GM18858 (cell line): Measurements from ENCODE around the gene MAP3K4.

Experiments used
- ATAC-seq: cut with Tn5 transposase; IDR thresholded peaks from one replicate; pipeline ENCODE4 v1.9.1; 2021; ENCODE audit not compliant: unreplicated experiment

MAP3K4 gene

DNA sequence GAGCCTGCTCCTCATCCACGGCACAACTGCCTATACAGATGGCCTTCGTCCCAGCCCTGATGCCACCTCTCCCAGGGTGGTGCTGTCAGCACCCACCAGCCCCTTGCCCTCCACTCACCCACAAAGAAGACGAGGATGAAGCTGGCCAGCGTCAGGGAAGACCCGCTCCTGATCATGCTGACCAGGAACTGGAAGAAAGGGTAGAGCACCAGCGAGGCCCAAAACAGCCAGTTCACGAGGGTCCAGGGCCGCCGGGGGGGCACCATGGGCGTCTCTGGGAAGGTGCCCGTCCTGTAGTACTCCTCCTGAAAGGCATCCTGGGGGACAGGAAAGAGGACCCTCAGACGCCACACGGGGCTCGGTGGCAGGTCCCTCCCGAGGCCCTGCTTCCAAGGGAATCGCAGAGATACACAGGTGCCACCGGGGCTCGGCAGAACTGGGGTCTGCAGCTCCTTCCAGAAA is 147.8 kb downstream of the MAP3K4 start:
- no peak for ATAC-seq

DNA sequence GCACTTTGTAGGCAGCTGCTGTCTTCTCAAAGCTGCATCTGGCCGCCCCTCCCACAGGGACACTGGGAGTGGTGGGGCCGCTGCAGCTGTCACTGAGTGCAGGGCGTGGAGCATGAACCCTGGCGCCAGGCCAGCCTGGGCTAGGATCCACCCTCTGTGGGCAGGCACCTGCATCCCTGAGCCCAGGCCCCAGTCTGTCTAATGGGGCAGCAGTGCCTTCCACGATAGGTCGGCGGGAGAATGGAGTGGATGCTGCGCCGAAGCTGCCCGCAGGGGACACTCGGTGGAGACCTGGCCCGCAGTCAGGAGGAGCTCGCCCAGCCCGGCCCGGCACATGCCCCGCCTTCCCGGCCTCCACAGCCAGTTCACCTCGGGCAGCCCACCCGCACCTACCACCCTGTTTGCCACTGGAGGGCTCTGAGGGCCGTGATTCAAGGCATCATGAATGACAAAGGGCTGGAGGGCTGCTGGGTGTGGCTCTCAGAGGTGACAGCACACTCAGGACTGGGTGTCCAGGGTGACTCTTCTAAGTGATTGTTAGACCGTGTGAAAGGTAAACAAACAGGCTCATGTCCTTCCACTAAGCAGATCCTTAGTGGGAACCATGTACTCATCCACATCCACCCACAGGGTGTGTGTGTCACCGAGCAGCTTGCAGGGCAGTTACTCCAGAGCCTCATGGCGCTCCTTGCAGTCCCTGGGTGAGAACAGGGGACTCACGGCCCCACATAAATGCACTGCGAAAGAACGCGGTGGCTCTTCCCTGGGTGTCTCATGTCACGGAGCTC is 148.4 kb downstream of the MAP3K4 start:
- ATAC-seq: no peak

DNA sequence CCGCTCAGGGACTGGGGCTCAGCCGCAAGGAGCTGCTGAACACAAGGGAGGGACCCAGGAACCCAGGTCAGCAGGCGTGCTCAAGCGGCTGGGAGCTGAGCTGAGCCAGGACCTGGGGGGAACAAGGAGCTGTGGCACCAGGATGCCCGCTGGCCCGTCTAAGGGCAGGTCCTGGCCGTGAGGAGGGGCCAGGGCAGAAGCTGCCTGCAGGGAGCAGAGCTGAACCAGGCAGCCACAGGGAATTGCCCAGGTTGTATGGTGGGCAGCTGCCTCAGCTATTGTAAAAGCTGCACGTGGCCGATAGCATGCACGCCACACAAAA is 148.9 kb downstream of the MAP3K4 start:
- no peak for ATAC-seq

DNA sequence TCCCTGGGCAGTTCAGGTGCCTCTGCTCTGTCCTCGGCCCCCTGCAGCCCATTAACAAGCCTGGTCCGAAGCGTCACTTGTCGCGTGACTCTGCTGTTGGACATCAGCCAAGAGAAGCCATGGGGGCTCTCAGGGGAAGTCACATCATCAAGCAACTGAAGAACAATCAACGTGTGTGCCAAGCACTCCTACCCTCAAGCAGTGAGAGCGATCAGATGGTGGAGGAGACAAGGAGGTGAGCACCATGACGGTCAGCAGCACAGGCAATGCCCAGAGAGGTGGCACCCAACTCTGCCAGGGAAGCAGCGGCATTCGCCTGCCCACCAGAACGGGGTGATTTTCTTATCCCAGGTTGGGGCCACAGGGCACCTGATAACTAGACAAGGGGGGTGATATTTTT is 149.6 kb downstream of the MAP3K4 start:
- no peak for ATAC-seq

DNA sequence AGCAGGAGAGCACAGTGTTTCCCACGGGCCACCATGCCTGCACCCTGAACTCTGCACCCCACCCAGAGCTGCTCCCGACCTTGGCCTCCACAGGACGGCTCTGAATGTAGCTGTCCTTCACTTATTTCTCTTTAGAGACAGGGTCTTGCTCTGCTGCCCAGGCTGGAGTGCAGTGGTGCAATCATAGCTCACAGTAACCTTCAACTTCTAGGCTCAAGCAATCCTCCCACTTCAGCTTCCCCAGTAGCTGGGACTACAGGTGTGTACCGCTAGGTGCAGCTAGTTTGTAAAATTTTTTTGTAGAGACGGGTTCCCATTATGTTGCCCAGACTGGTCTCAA is 151.4 kb downstream of the MAP3K4 start:
- no peak for ATAC-seq

DNA sequence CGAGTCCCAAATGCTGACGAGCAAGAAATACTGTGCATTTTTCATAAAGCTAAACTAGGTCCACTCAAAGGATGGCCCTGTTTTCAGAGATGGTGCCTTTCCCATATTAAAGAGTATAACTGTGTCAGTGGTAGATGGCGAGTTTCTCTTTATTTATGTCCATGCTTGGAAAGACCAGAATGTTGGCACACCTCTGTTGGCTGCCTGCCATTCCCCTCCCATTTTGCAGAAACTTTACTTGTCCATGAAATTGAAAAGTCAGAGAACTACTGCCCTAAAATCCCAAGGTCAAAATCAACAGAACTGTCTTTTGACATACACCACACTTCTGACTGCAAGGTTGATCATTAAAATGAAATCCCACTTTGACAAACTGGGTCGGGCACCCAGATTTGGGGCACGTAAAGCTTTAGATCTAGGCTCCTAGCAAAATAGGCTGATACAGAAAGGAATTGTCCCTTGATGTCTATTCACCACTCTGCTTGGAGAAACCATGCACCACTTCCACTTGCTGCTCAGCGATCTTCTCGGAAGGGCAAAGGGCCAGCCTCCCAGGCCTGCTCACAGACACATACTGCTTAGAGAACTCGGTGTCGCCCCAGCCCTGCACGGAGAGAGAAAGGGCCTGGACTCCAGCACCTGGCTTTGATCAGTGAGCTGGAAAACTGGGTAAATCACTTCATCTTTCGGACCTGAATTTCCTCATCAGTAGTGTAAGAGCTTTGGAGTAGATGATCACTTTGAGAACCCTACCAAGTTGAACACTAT is 152.3 kb downstream of the MAP3K4 start:
- ATAC-seq: no peak

DNA sequence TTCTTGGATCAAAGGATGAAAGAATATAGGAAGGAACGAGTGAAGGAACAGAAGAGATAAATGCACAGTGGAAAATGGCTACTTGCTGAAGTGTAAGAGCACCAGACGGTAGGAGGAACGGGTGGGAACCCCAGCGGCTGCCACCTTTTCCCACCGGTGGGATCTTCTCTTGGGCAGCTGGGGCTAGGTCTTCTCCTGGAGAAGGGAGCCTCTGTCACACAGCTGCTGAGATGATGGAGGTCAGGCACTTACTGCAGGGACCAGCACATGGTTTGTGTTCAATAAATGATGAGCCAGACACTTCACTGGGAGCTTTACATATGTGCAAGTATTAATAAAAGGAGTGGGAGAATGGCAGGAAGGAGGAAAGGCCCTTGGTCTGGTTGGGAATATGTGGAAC is 158.6 kb downstream of the MAP3K4 start:
- no peak for ATAC-seq

DNA sequence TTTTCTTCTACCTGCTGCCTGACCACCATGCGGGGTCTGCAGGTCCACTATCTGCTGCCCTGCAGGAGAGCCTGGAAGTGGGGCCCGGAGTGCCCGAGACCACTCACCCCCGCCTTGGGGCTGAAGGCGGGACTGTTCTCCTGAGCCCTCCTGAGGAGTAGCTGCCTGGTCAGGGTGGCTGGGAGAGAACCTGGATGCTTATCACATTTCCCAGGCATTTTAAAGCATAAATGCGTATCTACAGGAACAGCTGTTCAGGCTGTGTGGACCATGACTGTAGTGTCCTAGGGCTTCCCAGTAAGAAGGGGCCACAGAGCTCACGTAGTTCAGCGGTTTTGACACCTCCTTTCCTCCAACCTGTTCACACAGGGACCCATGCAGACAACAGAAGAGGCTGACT is 159.0 kb downstream of the MAP3K4 start:
- ATAC-seq: no peak

DNA sequence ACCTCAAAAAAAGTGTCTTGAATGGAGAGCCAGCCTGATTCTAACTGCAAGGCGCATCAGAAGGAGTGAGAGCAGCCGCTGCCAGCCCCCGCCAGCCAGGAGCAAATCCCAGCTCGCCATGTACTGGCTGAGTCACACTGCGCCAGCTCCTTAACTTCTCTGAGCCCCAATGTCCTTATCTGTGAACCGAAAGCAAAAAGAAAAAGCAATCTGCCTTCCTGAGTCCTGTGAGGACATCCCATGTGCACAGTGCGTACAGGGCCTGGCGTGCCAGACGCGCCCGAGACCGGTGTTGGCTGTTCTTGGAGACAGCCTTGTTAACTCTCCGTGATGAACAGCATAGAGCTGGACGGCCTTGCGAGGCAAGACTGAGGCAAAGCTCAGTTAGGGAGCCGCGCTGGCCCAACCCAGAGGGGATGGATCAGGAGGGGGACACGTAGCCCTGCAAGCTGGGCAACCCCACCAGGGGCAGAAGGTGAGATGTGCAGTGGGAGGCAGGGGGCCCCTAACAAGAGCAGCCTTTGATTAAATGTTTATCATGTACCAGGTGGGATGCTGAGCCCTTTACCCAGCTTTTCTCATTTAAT is 159.6 kb downstream of the MAP3K4 start:
- no peak for ATAC-seq

DNA sequence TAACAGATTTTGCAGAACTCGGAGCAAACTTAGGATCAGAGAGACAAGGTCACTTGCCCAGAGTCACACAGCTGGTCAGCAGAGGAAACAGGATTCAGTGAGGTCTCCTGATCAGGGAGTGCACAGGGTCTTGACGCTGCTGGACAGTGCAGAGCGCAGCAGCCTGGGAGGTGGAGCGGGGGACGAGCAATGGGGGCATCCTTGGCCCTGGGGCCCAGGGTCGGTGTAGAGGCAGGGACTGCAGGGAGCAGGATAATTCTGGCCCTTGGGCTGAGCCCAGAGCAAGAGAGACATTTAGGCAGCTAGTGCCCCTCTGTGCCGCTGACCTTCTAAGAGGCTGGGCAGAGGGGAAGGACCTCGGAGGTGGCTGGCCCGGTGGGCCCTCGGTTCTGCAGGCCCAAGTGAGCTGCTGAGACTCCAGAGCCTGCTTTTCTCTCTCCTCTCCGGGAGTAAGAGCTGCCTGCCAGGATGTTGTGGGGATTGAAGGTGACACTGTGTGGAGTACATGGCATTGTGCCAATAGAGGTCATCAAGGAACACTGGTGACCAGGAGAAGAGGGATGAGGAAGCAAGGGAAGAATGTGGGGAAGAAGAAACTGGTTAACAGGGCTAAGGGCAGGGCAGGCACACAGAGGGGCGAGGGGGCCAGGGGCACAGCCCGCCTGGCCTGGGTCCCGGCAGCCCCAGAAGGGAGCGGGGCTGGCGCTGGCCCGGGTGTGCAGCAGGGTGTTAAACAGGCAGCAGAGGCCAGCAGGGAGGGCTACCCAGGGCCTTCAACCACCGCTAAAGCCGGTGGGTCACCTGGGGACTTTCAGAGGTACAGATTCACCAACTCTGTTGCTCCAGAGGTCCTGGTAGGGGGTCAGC is 160.3 kb downstream of the MAP3K4 start:
- ATAC-seq: no peak

DNA sequence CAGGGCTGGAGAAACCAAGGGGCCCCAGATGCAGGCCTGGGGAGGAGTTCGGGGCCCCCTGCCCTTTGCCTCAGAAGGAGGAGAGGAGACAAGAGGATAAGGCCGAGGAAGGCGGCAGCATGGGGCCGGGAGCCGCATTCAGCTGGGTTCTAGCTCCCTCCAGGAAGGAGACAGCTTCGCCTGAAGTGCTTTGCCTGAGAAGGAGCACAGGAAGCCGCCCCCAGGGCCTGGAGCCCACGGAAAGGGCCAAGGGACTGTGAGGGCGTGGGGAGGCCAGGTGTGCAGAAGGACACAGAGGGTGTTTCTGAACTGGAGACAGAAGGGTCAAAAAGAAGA is 160.9 kb downstream of the MAP3K4 start:
- no peak for ATAC-seq

DNA sequence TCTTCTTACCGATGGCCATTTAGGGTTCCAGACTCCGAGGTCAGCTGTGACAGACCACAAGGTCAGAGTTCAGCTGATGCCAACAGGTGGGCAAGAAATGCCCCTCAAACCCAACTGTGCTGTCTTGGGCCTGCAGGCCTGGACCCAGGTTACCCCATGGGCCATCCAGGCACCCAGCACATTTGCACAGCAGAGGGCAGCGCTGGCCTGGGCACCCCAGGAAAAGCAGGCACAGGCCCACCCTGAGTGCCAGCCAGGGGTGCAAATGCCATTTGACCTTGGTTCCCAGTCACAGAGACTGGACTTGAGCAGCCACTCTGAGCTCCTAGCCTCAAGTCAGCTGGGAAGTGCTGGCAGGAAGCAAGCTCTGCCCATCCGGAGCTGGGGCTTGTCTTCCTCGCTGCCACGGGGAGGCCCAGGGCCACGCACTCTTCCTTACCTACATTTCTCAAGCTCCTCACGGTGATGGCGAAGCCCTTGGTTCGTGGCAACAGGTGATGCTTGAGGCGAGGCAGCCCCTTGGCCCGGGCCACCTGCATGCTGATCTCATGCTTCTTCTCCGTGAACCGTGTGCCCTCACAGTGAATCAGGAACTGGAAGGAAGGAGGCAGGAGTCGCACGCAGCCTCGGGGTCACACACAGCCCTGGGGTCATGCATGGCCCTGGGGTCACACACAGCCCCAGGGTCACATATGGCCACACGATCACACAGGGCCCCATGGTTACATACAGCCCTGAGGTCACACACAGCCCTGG is 161.5 kb downstream of the MAP3K4 start:
- no peak for ATAC-seq

DNA sequence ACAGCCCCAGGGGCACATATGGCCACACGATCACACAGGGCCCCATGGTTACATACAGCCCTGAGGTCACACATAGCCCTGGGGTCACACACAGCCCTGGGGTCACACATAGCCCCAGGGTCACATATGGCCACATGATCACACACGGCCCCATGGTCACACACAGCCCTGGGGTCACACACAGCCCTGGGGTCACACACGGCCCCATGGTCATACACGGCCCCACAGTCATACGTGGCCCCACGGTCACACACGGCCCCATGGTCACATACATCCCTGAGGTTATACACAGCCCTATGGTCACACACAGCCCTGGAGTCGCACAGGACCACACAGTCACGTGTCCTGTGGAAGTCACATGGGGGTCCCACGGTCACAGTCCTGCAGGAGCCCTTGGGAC is 162.2 kb downstream of the MAP3K4 start:
- no peak for ATAC-seq

DNA sequence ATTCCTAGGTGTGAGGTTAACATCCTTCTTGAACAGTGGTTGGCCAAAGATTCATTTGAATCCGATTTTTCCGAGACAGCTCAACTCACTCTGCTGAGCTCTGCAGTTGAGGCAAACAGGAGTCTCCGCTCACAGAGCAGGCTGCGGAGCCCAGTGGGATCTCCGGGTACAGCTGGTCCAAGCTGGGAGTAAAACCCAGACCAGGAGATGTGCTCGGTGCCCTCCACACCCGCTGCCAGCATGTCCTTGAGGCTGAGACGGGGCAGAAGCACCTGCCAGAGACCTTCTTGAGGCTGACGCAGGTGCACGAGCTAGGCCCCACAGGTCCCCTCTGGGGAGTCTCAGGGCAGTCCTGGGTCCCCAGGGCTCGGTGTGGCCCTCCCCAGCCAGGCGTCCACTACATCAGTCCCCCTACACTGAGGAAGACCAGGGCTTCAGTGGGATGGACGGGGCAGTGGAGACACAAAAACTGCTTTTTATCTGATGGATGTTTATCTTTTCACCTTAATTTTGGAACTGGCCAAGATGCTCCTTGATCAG is 163.3 kb downstream of the MAP3K4 start:
- ATAC-seq: no peak

DNA sequence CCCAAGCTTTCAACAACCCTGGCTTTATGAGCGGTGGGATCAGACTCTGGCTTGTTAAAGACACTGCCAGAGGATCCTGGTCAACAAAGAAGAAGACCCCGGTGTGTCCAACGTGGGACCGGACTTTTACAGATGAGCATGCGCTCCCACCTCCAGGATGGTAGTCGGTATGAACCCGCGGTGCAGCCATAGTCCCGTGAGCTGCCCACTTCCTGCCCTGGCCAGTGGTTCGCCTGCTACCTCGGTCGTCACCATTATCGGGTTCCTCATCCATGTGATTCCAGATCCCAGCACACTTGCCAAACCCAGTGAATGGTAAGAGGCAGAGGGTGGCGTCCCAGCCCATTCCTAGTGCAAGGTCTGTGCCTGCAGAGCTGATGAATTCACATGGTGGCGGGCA is 169.6 kb downstream of the MAP3K4 start:
- no peak for ATAC-seq

DNA sequence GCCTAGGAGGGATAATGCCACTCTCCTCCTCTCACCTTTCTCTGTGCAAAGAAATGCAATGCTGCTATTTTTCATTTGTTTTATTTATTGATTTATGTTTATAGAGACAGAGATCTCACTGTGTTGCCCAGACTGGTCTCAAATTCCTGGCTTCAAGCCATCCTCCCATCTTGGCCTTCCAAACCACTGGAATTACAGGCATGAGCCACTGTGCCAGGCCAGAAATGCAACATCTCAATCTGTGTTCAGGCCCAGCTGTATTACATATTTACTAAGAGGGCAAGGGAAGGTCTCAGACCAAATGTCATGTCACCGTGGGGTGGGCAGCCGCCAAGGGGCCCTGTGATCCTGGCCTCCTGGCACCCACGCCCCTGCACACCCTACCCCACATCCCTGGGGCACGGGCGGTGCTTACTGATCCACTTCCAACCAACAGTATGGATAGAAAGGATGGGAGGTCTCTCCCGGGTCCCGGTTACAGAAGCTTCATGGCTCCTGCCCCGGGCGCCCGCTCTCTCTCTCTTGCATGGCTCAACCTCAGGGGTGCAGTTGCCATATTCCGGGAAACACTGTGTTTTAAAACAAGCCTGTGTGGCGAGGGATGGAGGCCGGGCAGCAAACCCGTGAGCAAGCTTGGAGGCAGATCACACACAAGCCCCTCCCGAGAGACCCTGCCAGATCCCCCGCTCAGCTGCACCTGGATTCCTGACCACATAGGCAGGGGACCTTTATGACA is 170.5 kb downstream of the MAP3K4 start:
- no peak for ATAC-seq

DNA sequence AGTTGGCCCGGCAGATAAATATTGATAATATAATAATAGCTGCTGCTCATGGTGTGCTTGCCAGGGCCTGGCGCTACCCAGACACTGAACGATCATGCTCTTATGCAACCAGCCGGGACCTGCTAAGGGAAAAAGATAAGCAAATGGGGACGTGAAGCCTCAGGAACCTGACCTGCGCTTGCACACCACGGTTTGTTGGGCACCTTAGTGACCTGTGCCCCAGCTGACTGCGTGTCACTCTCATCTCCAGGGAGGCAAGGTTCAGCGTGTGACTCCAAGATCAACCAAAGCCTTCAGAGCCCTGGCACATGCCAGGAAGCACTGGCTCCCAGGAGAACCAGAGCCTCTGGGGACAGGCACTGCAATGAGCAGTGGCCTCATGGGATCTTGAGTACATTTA is 171.2 kb downstream of the MAP3K4 start:
- ATAC-seq: no peak

DNA sequence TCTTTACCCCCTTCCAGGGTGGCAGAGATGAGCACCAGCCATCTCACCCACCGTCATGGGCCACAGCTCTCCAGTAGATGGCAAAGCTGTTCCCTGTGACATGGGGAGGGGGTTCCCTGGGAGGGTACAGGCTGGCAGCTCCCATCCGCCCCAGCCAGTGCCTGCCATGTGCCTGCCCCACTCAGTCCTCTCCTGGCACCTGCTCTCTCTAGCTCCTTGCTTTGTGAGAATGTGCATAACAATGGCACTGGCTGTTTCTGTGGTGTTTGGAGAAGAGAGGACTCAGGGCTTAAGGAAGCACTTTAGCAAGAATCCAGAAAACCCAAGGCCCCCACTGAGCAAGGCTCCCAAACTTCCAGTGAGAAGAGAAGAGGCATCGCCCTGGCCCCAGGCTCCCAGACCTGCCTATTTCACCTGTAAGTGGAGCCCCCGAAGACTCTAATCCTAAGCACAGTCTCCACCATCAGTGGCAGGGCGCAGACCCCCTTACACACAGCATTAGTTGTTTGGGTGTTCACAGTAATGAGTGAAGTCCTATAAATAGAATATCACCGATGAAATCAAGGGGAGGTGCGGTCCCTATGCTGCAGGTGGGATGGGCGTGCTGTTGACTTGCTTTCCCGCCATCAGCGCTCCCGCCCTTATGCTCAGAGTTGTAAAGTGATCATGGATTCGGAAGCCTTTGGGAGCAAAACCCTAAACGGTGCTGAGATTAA is 172.1 kb downstream of the MAP3K4 start:
- ATAC-seq: no peak

DNA sequence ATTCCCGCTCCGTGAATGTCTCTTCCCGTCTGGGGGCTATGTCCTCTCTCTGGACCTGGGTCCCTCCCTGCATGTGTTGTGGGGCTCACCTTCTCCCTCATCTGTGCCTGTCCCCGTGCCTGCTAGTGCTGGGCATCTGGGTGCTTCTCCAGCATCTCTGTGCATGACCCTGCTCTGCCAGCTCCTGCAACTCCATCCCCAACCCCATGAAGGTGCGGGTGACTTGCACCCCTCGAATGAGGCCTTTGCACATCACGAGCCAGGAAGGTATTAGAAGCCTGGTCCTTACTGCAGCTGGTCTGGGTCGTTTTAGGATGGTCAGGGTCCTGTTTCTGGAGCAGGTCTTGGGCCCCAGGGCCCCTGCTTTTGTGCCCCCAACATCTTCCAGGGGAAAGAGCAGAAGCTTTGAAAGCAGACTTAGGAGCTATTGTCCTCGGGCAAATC is 172.6 kb downstream of the MAP3K4 start:
- no peak for ATAC-seq
